ENCODE measurements around the gene RNF123.

RNF123 gene

DNA sequence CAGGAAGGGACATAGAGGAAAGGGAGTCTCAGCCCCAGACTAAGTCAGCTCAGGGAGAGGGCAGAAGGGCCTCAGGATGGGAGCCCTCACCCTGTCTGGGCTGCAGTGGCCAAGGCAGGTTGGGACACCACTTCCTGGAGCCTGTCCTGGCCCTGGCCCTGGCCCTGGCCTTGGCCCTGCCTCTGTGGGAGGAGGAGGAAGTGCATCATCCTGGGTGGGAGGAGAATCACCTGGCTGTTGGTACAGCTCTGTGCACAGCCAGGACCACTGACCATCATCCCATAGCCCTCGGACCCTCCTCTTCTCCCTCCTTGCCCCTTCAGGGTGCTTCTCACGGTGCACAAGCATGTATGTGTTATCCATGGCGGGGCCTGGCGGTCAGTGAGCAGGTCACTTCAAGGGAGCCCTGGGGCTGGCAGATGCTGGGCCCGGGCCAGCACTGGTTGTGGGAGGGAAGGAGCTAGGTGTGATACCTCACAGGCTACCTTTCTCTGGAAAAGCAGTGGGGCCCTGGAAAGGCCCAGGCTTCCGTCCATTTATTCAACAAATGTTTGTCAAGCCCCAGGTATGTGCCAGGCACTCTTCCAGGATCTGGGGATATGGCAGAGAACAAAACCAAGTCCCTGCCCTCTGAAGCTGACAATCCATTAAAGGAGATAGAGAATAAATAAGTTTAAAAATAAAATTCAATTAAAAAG, 23.4 kb upstream of the RNF123 start:
- no peak overlapping the region for H3K4me3 Mint-ChIP-seq
- peaks cover 12% of the 10 kb centered on the region for H3K4me1 Mint-ChIP-seq (ENCODE audit: low read depth)
- H3K36me3 Mint-ChIP-seq (ENCODE audit: low read depth) = no peaks in the 10 kb centered on the region
- intact Hi-C loops (cut with micrococcal nuclease) = no loop called here
- peaks cover 19% of the 10 kb centered on the region for H3K27me3 Mint-ChIP-seq
- H3K9me3 Mint-ChIP-seq = no peaks in the 10 kb centered on the region
- H3K27ac Mint-ChIP-seq = no peak overlapping the region

DNA sequence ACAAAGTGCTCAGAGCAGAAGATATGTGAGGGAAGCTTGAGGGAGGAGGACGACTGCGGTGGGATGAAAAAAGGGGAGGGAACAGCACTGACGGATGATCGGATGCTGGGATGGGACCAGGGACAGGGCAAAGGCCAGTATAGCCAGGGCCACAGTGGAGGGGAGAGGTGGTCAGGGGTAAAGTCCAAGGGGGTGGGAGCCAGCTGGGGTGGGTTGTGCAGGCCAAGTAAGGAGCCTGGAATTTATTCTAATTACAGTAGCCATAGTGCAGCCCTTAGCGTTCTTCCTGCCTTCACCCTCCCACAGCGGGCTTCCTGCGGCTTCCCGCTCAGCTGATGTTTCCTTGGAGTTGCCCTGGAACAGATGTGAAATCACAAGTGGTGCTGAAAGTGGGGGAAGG, 22.8 kb upstream of the RNF123 start:
- Mint-ChIP-seq H3K27ac (no peak overlapping the region), H3K27me3 (peaks cover 22% of the 10 kb centered on the region), H3K4me3 (no peak overlapping the region), H3K9me3 (no peaks in the 10 kb centered on the region), H3K4me1 (ENCODE audit: low read depth) (peaks cover 12% of the 10 kb centered on the region), H3K36me3 (ENCODE audit: low read depth) (no peaks in the 10 kb centered on the region)
- intact Hi-C loops (cut with micrococcal nuclease) = no loop called here

DNA sequence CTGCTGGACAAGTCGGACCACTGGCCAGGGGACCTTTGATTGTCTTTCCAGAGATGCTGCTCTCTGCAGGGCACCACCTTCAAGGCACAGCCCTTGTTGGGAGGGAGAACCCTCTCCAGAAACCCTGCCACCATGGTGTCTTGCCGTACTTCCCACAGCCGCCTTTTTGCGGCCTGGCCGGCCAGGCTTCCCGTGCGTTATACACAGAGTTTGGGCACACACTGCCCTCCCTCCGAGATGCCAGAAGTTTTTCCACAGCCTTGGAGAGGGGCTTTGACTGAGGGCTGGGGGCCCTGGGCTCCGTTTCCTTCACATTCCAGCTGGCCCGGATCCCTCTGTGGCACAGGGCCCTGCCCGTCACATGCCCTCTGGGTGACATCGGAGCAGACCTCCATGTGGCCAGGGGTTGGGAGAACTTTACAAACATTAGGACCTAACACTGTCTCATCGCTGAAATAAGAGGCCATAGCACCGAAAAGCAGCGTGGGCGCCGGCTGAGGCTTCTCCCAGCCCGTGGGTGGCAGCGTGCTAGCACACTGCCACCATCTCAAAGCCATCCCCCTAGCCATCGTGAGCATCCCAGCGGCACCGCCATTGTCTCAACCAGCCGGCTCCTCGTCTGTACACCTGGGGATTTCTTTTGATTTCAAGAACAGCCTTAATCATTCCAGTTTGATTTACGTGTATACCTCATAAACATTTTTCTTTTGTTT, 21.5 kb upstream of the RNF123 start:
- Mint-ChIP-seq H3K27ac (no peak overlapping the region), H3K9me3 (no peaks in the 10 kb centered on the region), H3K4me1 (ENCODE audit: low read depth) (peaks cover 18% of the 10 kb centered on the region), H3K36me3 (ENCODE audit: low read depth) (no peaks in the 10 kb centered on the region), H3K4me3 (no peak overlapping the region), H3K27me3 (peaks cover 22% of the 10 kb centered on the region)
- intact Hi-C loops (cut with micrococcal nuclease) = no loop called here

GRCh38 chr3:49668414-49668797, 21.0 kb upstream of the RNF123 start:
- no peaks in the 10 kb centered on the region for H3K9me3 Mint-ChIP-seq
- no peak overlapping the region for H3K27ac Mint-ChIP-seq
- H3K27me3 Mint-ChIP-seq = peaks cover 22% of the 10 kb centered on the region
- H3K4me3 Mint-ChIP-seq = no peak overlapping the region
- intact Hi-C loops (cut with micrococcal nuclease) = no loop called here
- peaks cover 2% of the 10 kb centered on the region for H3K36me3 Mint-ChIP-seq (ENCODE audit: low read depth)
- peaks cover 21% of the 10 kb centered on the region for H3K4me1 Mint-ChIP-seq (ENCODE audit: low read depth)

DNA sequence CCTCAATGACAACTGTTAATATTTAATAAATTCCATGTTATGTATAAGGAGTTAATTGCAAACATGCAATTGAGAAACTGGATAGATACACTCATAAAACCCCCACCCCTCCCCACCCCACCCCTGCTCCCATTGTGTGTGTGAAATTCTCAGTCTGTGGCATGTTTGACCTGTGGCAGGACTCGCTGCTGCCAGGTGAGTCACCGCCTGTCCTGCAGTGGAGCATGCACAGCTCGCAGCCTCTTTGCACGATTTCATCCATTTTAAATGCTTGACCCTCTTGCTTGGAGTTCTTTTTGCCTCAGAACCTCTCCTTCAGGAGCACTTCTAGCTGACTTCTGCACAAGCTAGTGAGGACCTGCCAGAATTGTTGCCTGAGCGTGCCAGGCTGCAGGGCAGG, 20.5 kb upstream of the RNF123 start:
- H3K4me3 Mint-ChIP-seq = no peak overlapping the region

DNA sequence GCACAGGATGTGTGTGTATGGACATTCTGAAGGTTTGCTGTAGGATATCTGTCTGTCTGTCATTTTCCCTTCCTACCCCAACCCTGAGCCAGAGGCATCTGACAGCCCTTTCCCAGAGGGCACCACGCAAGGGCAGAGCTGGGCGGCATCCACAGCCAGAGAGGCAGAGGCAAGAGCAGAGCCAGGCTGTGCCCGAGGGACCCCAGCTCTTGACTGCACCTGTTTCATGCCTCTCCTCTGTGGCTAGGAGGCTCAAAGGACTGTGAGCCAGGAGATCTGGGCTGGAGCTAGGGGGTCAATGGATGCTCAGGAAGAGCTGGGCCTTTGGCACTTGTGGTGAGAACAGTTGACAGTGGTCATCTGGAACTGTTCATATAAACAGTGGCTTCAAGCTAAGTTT, 20.0 kb upstream of the RNF123 start:
- Mint-ChIP-seq H3K4me3 (no peak overlapping the region), H3K9me3 (no peaks in the 10 kb centered on the region), H3K36me3 (ENCODE audit: low read depth) (peaks cover 12% of the 10 kb centered on the region), H3K27ac (no peak overlapping the region), H3K27me3 (peaks cover 22% of the 10 kb centered on the region), H3K4me1 (ENCODE audit: low read depth) (peaks cover 23% of the 10 kb centered on the region)
- intact Hi-C loops (cut with micrococcal nuclease) = no loop called here

More for the DNA sequence above, 20.5 kb upstream of the RNF123 start:
- peaks cover 22% of the 10 kb centered on the region for H3K27me3 Mint-ChIP-seq
- peaks cover 7% of the 10 kb centered on the region for H3K36me3 Mint-ChIP-seq (ENCODE audit: low read depth)
- no peak overlapping the region for H3K27ac Mint-ChIP-seq
- intact Hi-C loops (cut with micrococcal nuclease) = no loop called here
- peaks cover 25% of the 10 kb centered on the region for H3K4me1 Mint-ChIP-seq (ENCODE audit: low read depth)
- no peaks in the 10 kb centered on the region for H3K9me3 Mint-ChIP-seq

GRCh38 chr3:49670940-49671290, 18.4 kb upstream of the RNF123 start:
- H3K4me1 Mint-ChIP-seq (ENCODE audit: low read depth) = peaks cover 31% of the 10 kb centered on the region
- no peak overlapping the region for H3K27ac Mint-ChIP-seq
- H3K4me3 Mint-ChIP-seq = no peak overlapping the region
- H3K9me3 Mint-ChIP-seq = no peaks in the 10 kb centered on the region
- intact Hi-C loops (cut with micrococcal nuclease) = loop anchor here (1.0 to 5.0 kb wide), 2 partner anchors 132 to 199 kb away; partner anchors contain the start of gene DAG1
- peaks cover 22% of the 10 kb centered on the region for H3K36me3 Mint-ChIP-seq (ENCODE audit: low read depth)
- H3K27me3 Mint-ChIP-seq = peaks cover 22% of the 10 kb centered on the region

DNA sequence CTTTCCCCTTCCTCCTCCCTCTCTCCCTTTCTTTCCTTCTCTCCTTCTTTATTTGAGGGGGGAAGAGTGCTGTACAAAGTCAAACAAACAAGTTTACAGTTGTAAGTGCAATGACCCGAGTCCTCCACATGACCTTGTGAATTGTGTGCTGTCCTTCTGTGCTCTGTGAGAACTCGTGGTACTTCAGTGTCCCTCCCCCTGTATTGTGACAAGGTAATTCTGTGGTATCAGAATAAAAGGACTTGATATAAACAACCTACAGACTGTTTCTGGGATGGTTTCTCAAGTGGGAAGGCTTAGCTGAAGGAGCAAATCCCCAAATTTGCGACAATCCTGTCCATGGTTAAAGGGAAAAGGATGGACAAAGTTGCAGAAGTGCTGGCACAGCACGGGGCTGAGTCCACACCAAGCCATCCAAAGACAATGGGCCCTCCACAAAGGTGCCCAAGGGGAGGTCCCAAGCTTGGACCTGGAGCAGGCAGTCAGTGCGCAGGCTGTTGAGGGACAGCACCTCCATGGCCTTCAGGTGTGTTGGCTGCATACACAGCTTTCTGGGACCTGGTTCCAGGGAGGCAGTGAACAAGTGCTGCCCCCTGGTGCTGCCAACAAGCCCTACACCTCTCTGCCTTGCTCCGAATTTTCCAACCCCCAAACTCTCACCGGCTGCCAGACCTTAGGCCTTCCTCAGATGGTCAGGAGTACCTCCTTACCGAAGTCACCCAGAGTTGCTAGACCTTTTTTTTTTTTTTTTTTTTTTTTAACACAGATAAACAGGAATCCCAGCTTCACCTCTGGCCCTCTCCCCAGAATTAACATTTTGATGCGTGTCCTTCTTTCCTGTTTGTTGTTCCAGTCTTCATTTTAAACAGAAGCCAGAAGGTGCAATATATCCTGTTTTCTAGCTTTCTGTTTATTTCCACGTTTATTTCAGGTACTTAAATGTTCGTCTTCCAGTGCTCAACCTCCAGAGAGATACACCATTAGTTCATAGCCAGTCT, 17.8 kb upstream of the RNF123 start:
- Mint-ChIP-seq H3K27me3 (peaks cover 22% of the 10 kb centered on the region), H3K4me1 (ENCODE audit: low read depth) (peaks cover 37% of the 10 kb centered on the region)

DNA sequence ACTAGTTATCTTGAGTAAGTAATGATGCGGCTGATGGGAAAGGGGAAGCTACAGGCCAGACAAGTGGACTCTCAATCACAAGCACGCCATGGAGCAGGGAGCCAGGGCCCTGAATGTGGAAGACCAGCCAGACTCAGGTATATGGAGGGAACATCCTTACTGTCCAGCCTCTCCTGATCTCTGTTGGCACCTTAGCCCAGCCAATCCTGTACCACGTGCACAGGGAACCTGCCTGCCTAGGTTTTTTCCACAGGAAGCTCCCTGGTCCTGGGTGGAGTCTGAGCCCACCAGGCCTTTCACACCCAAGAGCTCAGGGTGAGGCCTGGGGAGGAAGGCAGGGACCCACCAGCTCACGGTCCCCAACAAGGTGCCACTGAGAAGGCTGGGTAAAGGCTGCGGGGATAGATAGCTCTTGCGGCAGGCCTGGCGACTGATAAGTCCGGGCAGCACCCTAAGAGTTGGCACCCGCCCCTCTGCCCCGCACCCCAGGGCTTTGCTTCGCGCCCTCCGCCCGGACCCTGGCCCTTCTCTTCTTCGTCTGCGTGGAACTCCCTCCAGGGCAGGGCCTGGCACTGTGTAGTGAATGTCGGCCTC, 16.1 kb upstream of the RNF123 start:
- Mint-ChIP-seq H3K27ac (peak overlapping the region; percentile 100), H3K4me3 (peak overlapping the region; percentile 95)

More for the DNA sequence above, 17.8 kb upstream of the RNF123 start:
- H3K9me3 Mint-ChIP-seq = no peaks in the 10 kb centered on the region
- H3K36me3 Mint-ChIP-seq (ENCODE audit: low read depth) = peaks cover 29% of the 10 kb centered on the region
- H3K4me3 Mint-ChIP-seq = no peak overlapping the region
- H3K27ac Mint-ChIP-seq = no peak overlapping the region
- intact Hi-C loops (cut with micrococcal nuclease) = loop anchor here (1.0 to 5.0 kb wide), 2 partner anchors 132 to 199 kb away; partner anchors contain the start of gene DAG1

DNA sequence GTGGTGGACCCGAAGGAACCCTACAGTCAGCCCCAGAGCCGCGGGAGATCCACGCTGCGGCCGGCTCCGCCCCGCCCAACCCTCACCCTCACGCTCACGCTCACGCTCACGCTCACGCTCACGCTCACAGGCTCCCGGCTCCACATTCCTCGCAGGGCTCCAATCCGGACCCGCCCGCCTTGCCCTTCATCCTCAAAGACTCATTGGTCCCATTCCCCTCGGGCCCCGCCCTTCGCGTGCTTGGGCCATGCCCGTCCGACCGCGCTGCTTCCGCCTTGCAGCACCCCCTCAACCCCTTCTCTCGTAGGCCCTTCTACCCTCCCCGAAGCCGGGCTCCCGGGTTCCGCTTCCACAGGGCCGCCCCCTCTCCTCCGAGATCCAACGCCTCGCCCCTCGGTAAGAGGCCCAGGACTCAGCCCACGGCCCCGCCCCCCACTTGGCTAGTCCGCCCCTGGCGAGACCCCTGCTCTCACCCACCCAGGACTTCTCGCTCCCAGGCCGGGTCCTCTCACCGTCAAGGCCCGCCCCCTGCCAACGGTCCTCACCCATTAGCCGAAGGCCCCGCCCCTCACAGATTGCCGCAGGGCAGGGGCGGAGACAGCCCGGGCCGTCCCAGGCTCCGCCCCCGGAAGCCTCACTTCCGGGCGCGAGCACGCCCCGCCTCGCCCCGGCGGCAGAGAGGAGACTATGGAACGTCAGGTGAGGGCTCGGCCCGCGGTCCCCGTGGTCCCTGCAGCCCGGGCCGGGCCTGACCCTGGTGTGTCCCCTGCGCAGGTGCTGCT, 15.5 kb upstream of the RNF123 start, which contains the start of gene APEH:
TSS of gene APEH (plus strand) at position 637 of the 782 bp plus-strand sequence. CDS start at position 688, 51 bp downstream.
- intact Hi-C loops (cut with micrococcal nuclease) = loop anchor here (5.0 kb wide), 1 partner anchor 202 kb away; the partner anchor contains the start of gene DAG1
- peaks cover 37% of the 10 kb centered on the region for H3K4me1 Mint-ChIP-seq (ENCODE audit: low read depth)
- H3K4me3 Mint-ChIP-seq = peak within 1 kb of the TSS; percentile 95
- H3K9me3 Mint-ChIP-seq = no peaks in the 10 kb centered on the region
- H3K27ac Mint-ChIP-seq = peak within 1 kb of the TSS; percentile 100
- peaks cover 13% of the 10 kb centered on the region for H3K27me3 Mint-ChIP-seq
- peaks cover 52% of the 10 kb centered on the region for H3K36me3 Mint-ChIP-seq (ENCODE audit: low read depth)

More for the DNA sequence above, 16.1 kb upstream of the RNF123 start:
- peaks cover 45% of the 10 kb centered on the region for H3K36me3 Mint-ChIP-seq (ENCODE audit: low read depth)
- H3K27me3 Mint-ChIP-seq = peaks cover 19% of the 10 kb centered on the region
- peaks cover 37% of the 10 kb centered on the region for H3K4me1 Mint-ChIP-seq (ENCODE audit: low read depth)
- intact Hi-C loops (cut with micrococcal nuclease) = loop anchor here (5.0 kb wide), 1 partner anchor 201 kb away; the partner anchor contains the start of gene DAG1
- no peaks in the 10 kb centered on the region for H3K9me3 Mint-ChIP-seq

- H3K4me3 Mint-ChIP-seq = peak overlapping the region; percentile 95
- peaks cover 9% of the 10 kb centered on the region for H3K27me3 Mint-ChIP-seq
- H3K9me3 Mint-ChIP-seq = no peaks in the 10 kb centered on the region
- intact Hi-C loops (cut with micrococcal nuclease) = loop anchor here (5.0 kb wide), 1 partner anchor 202 kb away; the partner anchor contains the start of gene DAG1
- H3K27ac Mint-ChIP-seq = peak overlapping the region; percentile 100
- peaks cover 58% of the 10 kb centered on the region for H3K36me3 Mint-ChIP-seq (ENCODE audit: low read depth)
- peaks cover 37% of the 10 kb centered on the region for H3K4me1 Mint-ChIP-seq (ENCODE audit: low read depth)
Observed at GRCh38 chr3:49674497-49674983, 14.8 kb upstream of the RNF123 start.

DNA sequence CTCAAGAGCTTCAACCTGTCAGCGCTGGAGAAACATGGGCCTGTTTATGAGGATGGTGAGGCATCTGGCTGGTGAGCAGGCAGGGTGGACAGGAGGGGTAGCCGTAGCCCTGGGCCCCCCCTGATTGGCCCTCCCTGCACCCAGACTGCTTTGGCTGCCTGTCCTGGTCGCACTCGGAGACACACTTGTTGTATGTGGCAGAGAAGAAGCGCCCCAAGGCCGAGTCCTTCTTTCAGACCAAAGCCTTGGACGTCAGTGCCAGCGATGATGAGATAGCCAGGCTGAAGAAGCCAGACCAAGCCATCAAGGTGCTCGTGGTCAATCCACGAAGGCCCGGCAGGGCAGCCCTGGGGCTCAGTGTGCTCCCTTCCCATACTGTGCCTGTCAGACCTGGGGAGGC, 13.4 kb upstream of the RNF123 start:
- Mint-ChIP-seq H3K9me3 (no peaks in the 10 kb centered on the region), H3K27me3 (peaks cover 4% of the 10 kb centered on the region), H3K27ac (no peak overlapping the region), H3K4me1 (ENCODE audit: low read depth) (peaks cover 43% of the 10 kb centered on the region), H3K36me3 (ENCODE audit: low read depth) (peaks cover 72% of the 10 kb centered on the region), H3K4me3 (no peak overlapping the region)
- intact Hi-C loops (cut with micrococcal nuclease) = no loop called here
